K562 treated with DMSO at 1 percent for 48 hours (cell line): Measurements from ENCODE around the gene SLC18A2. TPM values are rescaled to one million over a fixed set of nuclear protein-coding genes. Genes with fewer than 3 reads are reported as not detected.

Experiments used
- total RNA-seq: library from RNA; unstranded; fragments of 300-600 nt; gene quantifications from 2 replicates; pipeline ENCODE4 v1.2.3, GENCODE V29; 2022; ENCODE audit warnings: low replicate concordance; ENCODE audit errors: extremely low read depth

The SLC18A2 gene
- total RNA-seq = not detected in 2 replicates

DNA sequence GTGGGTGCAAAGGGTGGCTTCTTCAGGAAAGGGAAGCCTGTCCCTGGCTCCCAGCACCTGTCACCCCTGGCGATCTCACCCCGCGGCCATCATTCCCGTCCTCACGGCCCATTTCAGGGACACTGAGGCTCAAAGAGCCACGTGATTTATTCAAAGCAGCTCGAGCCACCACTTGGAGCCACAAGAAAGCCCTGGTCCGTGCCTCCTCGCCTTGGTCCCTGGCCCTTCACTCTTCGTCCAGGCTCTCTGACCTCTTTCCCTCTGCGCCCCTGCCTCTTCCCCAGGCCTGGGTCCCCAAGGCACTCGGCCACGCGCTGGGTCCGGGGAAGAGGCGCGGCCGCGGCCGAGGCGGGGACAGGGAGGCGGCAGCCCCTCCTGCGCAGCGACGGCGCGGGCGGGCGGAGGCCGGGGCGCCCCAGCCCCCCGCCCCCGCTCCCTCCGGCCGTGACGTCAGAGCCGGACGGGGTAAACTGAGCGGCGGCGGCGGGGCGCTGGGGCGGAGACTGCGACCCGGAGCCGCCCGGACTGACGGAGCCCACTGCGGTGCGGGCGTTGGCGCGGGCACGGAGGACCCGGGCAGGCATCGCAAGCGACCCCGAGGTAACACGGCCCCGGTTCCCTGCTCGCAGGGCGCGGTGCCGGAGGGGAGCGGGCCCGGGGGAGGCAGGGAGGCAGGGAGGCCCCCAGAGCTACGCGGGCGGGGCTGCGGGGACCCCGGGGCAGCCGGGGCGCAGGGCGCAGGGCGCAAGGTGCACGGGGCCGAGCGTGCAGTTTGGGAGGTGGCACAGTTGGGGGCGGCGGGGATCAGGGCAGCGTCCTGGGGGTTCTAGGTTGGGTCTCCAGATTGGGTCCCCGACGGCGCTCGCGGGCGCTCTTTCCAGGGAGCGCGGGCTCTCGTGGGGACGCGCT is at the start of gene SLC18A2:
SLC18A2 (plus strand) TSS at position 494 of the 909 bp plus-strand sequence. CDS start 580 bp downstream, outside the sequence.

DNA sequence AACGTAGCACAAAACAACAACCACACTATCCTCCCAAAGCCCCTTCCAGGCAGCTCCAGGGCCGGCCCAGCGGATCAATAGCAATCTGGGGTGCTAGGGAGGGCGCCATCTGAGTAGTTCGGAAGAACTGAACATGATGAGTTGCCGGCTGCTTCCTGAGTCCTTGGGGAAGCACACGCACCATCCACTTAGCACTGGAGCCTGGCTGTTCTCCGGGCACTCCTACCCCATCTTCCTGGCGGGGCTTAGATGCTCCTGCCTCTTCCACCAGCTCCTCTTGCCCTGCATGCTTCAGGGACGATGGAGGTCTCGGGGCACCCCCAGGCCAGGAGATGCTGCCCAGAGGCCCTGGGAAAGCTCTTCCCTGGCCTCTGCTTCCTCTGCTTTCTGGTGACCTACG is 43.7 kb upstream of the SLC18A2 start, which contains the start of gene KCNK18:
KCNK18 (plus strand) TSS at position 301 of the 400 bp plus-strand sequence; CDS start at position 301, 0 bp downstream.

Other genes with a start within 250 kb of the SLC18A2 start
- gene SHTN1, start 235.9 kb upstream of the SLC18A2 start, total RNA-seq = not detected in 2 replicates
- not detected in 2 replicates for gene VAX1, start 102.8 kb upstream of the SLC18A2 start, total RNA-seq
- gene KCNK18, start 43.6 kb upstream of the SLC18A2 start, total RNA-seq = not detected in 2 replicates
- not detected in 2 replicates for gene PDZD8, start 134.3 kb downstream of the SLC18A2 start, total RNA-seq